CD1c-positive myeloid dendritic cell (primary cell): ENCODE data around the gene WNT1.

Experiments
- DNase-seq: peaks from one replicate; pipeline ENCODE4 v3.0.0-alpha.2; 2016; ENCODE audit errors: extremely low spot score

The WNT1 gene

DNA sequence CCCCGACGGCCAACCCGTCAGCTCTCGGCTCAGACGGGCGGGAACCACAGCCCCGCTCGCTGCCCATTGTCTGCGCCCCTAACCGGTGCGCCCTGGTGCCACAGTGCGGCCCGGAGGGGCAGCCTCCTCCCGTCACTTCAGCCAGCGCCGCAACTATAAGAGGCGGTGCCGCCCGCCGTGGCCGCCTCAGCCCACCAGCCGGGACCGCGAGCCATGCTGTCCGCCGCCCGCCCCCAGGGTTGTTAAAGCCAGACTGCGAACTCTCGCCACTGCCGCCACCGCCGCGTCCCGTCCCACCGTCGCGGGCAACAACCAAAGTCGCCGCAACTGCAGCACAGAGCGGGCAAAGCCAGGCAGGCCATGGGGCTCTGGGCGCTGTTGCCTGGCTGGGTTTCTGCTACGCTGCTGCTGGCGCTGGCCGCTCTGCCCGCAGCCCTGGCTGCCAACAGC is at the start of gene WNT1:
WNT1 (plus strand) TSS at position 32 of the 450 bp plus-strand sequence; CDS start at position 361, 329 bp downstream.
- no peak for DNase-seq

- DNase-seq = no peak
Observed at GRCh38 chr12:48929551-48929950, 48.6 kb upstream of the WNT1 start.

DNA sequence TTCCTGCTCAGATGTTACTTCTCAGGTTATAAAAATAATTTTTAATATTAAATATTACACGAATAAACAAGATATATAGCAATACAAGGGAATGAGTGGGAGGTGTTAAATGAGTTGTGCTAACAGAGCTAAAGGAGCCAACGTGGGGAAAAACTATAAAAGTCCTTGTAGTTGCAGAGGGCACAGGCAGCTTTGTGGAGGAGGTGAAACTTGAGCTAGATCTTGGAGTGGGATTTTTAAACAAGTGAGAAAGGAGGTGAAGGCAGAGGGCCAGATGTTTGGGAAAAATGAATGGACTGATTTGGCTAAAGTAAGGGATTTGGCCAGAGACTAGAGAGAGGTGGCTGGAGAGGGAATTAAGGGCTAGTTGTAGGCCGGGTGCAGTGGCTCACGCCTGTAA is 47.6 kb upstream of the WNT1 start:
- DNase-seq = no peak

GRCh38 chr12:48932878-48933277 is 45.2 kb upstream of the WNT1 start:
- peak; percentile 3 for DNase-seq

- DNase-seq = peak; percentile 6
Observed at GRCh38 chr12:48933664-48934311, 44.3 kb upstream of the WNT1 start.

- DNase-seq = no peak
Observed at GRCh38 chr12:48934312-48934706, 43.8 kb upstream of the WNT1 start.

DNA sequence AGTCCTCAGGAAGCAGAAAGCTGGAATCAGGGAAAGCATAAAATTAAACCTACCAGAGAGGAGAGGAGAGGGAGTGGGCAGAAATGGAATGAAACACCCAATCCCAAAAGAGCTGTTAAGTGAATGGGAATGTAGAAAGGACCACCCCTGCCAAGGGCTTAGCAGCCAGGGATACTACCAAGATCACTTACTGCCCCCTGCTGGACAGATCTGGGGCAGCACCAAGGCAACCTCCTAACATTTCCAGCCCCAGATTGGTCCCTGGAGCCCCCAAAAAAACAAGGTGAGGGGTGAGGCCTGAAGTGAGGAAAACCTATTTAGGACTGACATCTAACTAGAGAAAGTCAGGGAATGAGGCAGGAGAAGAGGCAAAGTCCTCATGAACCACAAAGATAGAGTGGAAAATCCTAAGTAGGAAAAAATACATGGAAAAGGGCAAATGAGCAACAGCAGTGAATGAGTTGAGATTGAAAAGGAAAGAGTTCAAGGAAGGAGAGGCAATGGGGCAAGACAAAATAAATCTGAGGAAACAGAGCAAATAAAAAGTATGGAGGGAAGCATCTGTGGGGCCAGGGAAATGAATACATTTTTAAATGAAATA is 41.6 kb upstream of the WNT1 start:
- DNase-seq = peak; percentile 79

- DNase-seq = no peak
Observed at GRCh38 chr12:48937170-48937569, 41.0 kb upstream of the WNT1 start.

GRCh38 chr12:48938805-48939204 is 39.3 kb upstream of the WNT1 start:
- DNase-seq = peak; percentile 43

- DNase-seq = peak; percentile 71
Observed at GRCh38 chr12:48940181-48940580, 37.9 kb upstream of the WNT1 start.

- DNase-seq = no peak
Observed at GRCh38 chr12:48943221-48943620, 34.9 kb upstream of the WNT1 start.

DNA sequence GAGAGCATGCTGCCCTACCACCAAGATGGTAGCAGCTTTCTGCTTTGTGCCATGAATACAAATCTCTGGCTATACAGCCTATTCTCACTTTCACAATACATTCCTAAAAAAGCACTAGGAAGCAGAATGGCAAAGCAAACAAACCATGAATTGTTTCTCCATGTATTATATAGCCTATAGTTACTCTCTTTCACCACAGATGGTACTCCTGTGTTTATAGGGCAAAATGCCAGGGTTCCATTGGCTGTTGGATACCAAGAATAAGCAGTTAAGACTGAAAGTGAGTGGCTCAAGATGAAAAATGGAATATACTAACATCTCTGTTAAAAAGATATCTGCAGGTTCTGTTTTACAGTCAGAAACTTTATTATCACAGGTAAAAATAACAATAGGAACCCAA is 31.9 kb upstream of the WNT1 start:
- no peak for DNase-seq

GRCh38 chr12:48946943-48947342 is 31.2 kb upstream of the WNT1 start:
- no peak for DNase-seq

DNA sequence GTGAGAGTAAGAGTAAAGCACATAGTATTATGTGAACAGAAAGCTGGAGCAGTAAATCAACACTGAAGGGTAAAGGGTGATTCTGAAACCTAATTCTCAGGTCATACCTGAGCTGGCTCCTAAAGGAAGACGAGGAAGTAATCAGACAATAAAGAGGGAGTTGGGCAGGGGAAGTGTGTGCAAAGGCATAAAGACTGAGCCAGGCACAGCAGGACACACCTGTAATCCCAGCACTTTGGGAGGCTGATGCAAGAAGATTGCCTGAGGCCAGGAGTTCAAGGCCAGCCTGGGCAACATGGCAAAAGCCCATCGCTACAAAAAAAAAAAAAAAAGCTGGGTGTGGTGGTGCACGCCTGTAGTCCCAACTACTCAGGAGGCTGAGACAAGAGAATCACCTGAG is 30.4 kb upstream of the WNT1 start:
- no peak for DNase-seq

DNA sequence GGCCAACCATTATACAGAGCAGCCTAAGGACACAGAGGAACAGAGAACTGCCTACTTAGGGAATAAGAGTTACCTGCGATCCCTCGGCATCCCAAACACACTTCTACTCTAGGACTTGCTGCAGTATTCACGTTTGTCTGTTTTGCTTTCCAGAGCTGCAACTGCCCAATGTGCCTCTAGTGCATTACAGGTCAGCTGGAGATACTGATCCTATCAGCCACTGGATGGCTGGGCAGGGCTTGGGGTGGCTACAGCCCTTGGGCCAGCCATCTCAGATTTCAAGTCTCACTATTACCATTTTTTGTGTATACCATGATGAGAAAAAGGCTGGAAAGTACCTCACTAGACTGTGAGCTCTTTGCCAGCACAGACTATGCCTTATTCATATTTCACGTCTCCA is 25.4 kb upstream of the WNT1 start:
- no peak for DNase-seq

- no peak for DNase-seq
Observed at GRCh38 chr12:48954061-48954460, 24.1 kb upstream of the WNT1 start.

DNA sequence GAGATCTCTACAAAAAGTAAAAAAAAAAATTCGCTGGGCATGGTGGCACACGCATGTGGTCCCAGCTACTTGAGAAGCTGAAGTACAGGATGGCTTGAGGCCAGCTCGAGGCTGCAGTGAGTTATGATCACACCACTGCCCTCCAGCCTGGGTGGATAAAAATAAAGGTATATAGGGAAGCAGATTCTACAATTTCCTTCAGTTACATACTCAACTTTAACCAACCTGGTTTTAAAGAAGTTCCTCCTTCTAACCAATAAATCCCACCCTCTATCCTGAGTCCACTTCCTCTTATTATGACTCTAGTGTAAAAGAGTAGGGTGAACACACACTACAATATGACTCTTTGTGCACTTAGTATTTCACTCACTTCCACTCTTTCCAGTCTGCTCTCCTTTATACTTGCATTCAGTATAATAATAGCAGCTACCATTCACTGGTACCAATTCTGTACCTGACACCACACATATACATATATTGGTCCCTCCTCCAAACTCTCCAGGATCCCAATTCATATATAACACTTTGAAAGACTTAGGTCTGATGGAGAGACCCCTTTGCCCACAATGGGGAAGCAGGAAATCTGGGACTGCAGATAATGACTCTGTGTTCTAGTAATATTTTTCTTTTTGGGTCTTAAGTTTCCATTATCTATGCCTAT is 23.2 kb upstream of the WNT1 start:
- DNase-seq = peak; percentile 81

- peak; percentile 93 for DNase-seq
Observed at GRCh38 chr12:48956279-48957140, 21.6 kb upstream of the WNT1 start.

DNA sequence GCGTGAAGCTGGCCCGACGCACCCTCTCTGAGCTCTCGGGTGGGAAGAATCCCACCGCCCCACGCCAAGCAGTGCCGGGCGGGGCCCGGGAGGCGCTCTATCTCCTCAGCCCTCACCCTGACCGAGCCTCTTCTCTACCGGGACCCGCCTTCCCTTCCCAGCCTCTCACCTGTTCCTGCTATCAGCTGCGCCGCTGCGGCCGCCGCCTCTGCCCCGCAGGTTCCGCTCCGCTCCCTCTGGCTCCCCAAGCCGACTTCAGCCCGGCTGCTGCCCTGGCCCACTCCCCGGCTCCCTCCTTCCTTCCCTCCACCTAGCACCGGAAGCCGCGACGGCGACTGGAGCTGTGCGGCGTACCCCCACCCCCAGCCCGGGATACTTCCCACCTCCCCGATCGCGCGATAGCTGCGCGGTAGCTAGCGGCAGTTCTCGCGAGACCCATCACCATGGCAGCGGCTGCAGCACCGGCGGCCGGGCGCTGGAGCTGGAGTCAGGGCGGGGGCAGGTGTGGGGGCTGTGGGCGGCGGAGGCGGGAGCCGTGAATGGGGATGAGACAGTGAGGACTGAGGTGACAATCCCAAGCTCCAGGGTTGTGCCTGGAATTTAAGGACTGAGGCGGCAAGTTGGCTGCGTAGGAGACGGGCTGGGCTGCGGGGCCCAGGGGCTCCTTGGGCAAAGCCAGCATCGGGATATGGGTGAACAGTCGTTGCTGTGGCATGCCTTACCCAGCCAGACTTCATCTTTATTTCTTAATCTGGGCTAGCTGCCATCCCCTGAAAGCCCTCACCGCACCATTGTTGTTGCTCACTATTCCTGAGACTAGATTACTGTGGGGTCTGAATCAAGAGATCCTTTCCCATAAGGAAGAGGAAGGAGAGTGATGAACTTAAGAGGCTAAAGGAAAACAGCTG is 20.7 kb upstream of the WNT1 start, which contains the start of gene ARF3:
ARF3 (minus strand) TSS at position 347 of the 908 bp plus-strand sequence. CDS start 16,392 bp downstream, outside the sequence.
- DNase-seq = peak; percentile 95

GRCh38 chr12:48958049-48958388 is 20.1 kb upstream of the WNT1 start:
- DNase-seq = peak; percentile 44

DNA sequence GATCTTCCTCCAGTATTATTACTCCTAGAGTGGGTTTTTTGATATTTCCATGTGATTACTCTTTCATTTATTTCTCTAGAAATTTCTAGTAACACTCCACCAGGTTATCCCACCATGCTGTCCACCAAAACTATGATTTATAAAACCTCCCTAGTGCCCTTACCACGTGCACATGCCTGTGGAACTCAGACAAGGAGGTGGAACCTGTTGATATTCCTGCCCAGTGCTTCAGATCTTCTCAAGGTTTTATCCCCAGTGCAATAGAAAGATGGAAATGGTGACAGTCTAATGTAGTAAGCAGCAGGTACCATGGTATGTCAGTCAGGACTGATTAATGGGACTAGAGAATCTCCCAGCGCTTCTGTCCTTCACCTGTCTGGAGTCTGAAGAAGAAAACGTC is 17.3 kb upstream of the WNT1 start:
- DNase-seq = no peak
